Stimulated activated CD8-positive, alpha-beta memory T cell treated with anti-CD3 and anti-CD28 coated beads, Interleukin-12 subunit alpha, Interleukin-12 subunit beta, amount 100 ng/mL, for 24 hours (primary cell): ENCODE data around the gene SMARCE1.

ENCODE experiments used
- DNase-seq: peaks from one replicate; pipeline ENCODE4 v3.0.0-alpha.2; 2020; ENCODE audit errors: extremely low read depth

SMARCE1 gene

DNA sequence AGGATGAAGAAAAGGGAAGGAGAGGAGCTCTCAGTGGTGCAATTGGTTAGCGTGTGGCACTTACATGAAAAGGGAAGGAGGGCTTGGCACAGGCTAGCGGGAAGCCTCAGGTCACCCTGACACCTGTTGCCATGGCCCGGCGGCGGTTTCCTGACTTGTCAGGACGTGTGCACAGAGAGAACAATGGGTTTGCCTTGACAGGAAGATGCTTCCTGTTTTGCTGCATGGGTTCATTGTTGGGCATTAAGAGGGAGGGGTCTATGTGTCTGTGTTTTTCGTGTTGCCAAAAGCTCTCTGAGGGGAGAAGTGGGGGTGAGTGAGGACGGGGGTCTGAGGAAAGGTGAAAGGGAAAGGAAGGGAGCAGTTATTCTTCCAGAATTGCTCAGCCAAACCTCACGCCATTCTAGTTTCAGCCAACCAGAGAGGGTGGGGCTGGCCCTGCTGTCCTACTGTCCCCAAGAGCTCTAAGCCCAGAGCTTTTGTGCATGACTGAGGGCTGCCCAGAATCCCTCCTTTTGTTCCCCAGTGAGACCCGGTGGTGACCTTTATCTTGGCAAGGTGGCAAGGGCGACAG, 65.2 kb downstream of the SMARCE1 start:
- DNase-seq = no peak

DNA sequence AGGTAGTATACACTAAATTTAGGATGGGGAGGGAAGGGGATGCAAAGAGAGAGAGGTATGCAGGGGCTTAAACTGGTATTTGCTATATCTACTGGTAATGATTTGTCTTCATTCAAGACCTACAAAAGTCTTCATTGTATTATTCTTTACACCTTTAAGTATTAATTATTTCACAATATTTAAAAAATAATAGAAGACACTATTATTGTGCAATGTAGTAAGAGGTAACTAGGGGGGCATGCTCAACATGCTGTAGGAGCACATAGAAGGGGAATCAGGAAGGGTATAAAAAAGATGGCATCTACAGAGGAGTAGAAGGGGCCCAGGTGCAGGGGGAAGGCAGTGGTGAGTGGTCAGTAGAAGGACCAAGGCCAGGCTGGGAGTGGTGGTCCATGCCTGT, 67.5 kb downstream of the SMARCE1 start:
- DNase-seq = no peak

DNA sequence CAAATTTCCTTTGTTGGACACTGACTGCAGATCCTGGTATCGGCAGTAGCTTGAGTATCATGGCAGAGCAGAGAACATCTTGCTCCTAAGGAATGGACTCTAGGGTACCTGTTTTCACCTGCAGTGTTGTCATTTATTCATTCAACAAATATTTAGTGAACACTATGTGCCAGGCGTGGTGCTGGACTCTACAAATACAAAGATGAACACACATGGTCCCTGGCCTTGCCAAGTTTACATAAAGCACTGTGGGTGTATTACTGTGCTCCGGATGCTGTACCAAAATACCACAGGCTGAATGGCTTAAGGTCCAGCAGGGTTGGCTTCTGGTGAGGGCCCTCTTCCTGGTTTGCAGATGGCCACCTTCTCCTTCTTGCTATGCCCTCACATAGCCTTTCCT, 68.1 kb downstream of the SMARCE1 start:
- DNase-seq = no peak

DNA sequence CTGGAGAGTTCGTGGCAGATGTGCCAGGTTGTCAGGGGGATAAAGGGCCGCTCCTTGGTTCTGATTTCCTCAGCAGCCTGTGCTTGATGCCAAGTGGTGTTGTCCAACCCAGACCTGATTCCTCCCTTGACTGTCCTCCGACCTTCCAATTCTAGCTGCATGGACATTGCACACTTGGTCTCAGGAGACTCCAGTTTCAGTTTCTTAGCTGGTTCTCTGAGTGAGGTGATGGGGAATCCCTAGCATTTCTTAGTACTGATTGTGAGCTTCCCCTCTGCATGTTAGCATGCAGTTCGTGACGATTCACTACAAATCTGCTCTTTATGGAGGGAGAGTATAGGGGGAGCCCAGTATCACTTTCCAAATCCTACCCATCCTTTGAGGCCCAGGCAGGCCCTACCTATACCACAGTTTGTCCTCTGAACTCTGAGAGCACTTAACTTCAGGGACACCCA, 70.0 kb downstream of the SMARCE1 start:
- no peak for DNase-seq

DNA sequence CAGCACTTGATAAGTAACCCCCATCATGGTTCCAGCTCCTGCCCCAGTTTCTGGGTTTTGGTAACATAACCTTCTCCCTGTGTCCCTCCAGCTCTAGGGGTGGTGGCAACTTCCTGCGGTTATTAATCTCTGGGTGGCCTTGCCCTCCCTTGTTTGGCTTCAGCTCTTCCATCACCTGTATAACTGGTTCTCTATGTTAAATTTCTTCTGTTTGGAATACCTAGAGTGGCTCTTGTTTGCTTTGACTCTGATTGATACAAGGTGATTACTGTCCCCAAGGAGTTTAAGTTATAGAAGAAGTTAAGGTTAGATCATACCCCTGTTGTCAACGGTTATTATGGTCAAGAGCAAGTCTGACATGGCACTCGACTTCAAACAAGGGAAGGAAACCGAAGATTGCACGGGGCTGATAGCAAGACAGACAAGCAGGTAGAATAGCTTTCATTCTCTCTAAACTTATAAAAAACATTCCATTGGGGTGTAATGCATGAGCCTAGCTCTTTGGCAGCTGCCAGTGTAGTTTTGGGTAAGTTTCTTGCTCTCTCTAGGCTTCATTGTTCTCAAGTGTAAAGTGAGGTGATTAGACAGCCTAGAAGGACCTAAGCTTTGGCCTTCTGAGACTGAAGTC, 71.4 kb downstream of the SMARCE1 start:
- DNase-seq = no peak
